GM21576 (cell line): ENCODE data around the gene LRRC4C.

ENCODE experiments used
- ATAC-seq: cut with Tn5 transposase; IDR thresholded peaks from one replicate; pipeline ENCODE4 v1.9.1; 2021; ENCODE audit warnings: mild to moderate bottlenecking, moderate library complexity; ENCODE audit not compliant: unreplicated experiment

Gene LRRC4C

GRCh38 chr11:41334007-41334933 lies 125.2 kb downstream of the LRRC4C start:
- ATAC-seq: no peak

GRCh38 chr11:41333357-41333756 lies 126.1 kb downstream of the LRRC4C start:
- no peak for ATAC-seq

GRCh38 chr11:41328324-41328723 lies 131.1 kb downstream of the LRRC4C start:
- ATAC-seq: no peak

- ATAC-seq: no peak
Measured at GRCh38 chr11:41323446-41323845, 136.0 kb downstream of the LRRC4C start.

- no peak for ATAC-seq
Measured at GRCh38 chr11:41320653-41321052, 138.8 kb downstream of the LRRC4C start.

- ATAC-seq: no peak
Measured at GRCh38 chr11:41320238-41320637, 139.2 kb downstream of the LRRC4C start.

GRCh38 chr11:41319434-41319833 lies 140.0 kb downstream of the LRRC4C start:
- ATAC-seq: no peak

- ATAC-seq: no peak
Measured at GRCh38 chr11:41316751-41317150, 142.7 kb downstream of the LRRC4C start.

- ATAC-seq: no peak
Measured at GRCh38 chr11:41313226-41313625, 146.2 kb downstream of the LRRC4C start.

GRCh38 chr11:41309716-41310115 lies 149.7 kb downstream of the LRRC4C start:
- peak; percentile 21 for ATAC-seq

- ATAC-seq: peak; percentile 85
Measured at GRCh38 chr11:41309111-41309522, 150.3 kb downstream of the LRRC4C start.

- ATAC-seq: no peak
Measured at GRCh38 chr11:41308286-41308685, 151.2 kb downstream of the LRRC4C start.

- no peak for ATAC-seq
Measured at GRCh38 chr11:41307296-41308080, 152.0 kb downstream of the LRRC4C start.

GRCh38 chr11:41306431-41306830 lies 153.0 kb downstream of the LRRC4C start:
- no peak for ATAC-seq

- no peak for ATAC-seq
Measured at GRCh38 chr11:41301023-41301422, 158.4 kb downstream of the LRRC4C start.

- ATAC-seq: peak; percentile 89
Measured at GRCh38 chr11:41289408-41289807, 170.0 kb downstream of the LRRC4C start.

GRCh38 chr11:41286751-41287150 lies 172.7 kb downstream of the LRRC4C start:
- ATAC-seq: no peak

GRCh38 chr11:41284354-41284753 lies 175.1 kb downstream of the LRRC4C start:
- no peak for ATAC-seq

GRCh38 chr11:41283191-41283930 lies 176.1 kb downstream of the LRRC4C start:
- no peak for ATAC-seq

- ATAC-seq: no peak
Measured at GRCh38 chr11:41282395-41282794, 177.1 kb downstream of the LRRC4C start.

- ATAC-seq: no peak
Measured at GRCh38 chr11:41281131-41281742, 178.2 kb downstream of the LRRC4C start.
